HK-2 (cell line): Measurements from ENCODE around the gene PHF1.

Experiments used
- DNase-seq: peaks from one replicate; pipeline ENCODE4 v3.0.0-alpha.2; 2018; ENCODE audit not compliant: unreplicated experiment

The PHF1 gene

GRCh38 chr6:33454009-33454946 lies 43.5 kb downstream of the PHF1 start, which contains the start of gene ZBTB9:
ZBTB9 (plus strand) TSS chr6:33454576; CDS start chr6:33455101, 525 bp downstream.
- DNase-seq, result peak; percentile 97

- no peak for DNase-seq
Measured at GRCh38 chr6:33455051-33455450, 44.2 kb downstream of the PHF1 start.

GRCh38 chr6:33456156-33456555 lies 45.3 kb downstream of the PHF1 start:
- no peak for DNase-seq

- no peak for DNase-seq
Measured at GRCh38 chr6:33458676-33459075, 47.9 kb downstream of the PHF1 start.

- DNase-seq, result no peak
Measured at GRCh38 chr6:33459226-33459625, 48.4 kb downstream of the PHF1 start.
